ENCODE data around the gene ZNF566. TPM values are rescaled to one million over a fixed set of nuclear protein-coding genes. Genes with fewer than 3 reads are reported as not detected.

The ZNF566 gene
- total RNA-seq, 1 donor from 2014 or later: 7.3 TPM

Other genes starting within 250 kb of the ZNF566 start
- 2.0 and 2.4 TPM in 2 replicates for gene ZFP14, start 110.4 kb downstream of the ZNF566 start, total RNA-seq
- gene ZFP82, start 70.9 kb downstream of the ZNF566 start, total RNA-seq: 5.1 and 5.8 TPM in 2 replicates
- 6.2 and 7.1 TPM in 2 replicates for gene ZNF260, start 38.7 kb upstream of the ZNF566 start, total RNA-seq
- gene ZNF529, start 83.7 kb upstream of the ZNF566 start, total RNA-seq: 14.8 and 15.2 TPM in 2 replicates
- gene ZNF382, start 115.8 kb upstream of the ZNF566 start, total RNA-seq: 8.8 and 10.8 TPM in 2 replicates
- gene ZNF461, start 177.3 kb upstream of the ZNF566 start, total RNA-seq: 5.0 and 5.7 TPM in 2 replicates
- 7.6 and 7.7 TPM in 2 replicates for gene ZNF567, start 198.1 kb upstream of the ZNF566 start, total RNA-seq